ENCODE measurements around the gene CNKSR3.

The CNKSR3 gene

DNA sequence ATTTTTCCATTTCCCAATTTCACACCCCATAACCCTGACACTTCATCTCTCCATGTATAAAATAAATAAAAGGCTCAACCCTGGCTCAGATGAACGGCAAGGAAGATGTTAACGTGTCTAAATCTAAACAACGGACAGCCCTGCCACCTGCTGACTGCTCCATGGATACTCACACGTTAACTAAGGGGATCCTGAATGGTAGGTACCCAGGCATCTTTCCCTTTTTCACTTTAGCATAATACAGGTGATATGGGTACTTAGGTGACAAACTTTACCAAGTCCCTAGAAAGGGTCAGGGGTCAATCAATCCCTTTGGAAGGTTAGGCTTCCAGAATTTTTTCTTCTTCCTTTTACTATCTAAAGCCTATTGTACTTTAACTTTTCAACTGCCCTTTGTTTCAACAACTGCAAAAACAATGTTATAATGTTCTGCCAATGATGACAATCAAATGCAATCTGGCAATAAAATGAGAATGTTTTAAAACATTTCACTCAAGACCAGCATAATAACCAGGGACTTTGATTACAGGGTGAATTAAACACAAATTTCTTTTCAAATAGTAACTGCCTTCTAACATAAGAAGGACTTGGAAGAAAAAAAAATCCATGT lies 101.5 kb downstream of the CNKSR3 start:
- Histone ChIP-seq H3K4me3 (ENCODE audit: low read length) (no peak overlapping the region), H4K8ac (ENCODE audit: low read depth, low read length) (no peak overlapping the region), H3K27ac (ENCODE audit: low read depth, low read length) (no peak overlapping the region), H2AK5ac (ENCODE audit: low read length) (no peak overlapping the region), H3K9ac (ENCODE audit: low read length) (no peak overlapping the region), H3K79me2 (ENCODE audit: control insufficient read depth, insufficient read depth, low read length) (no peaks in the 10 kb centered on the region), H2BK15ac (replicated peaks; ENCODE audit: low read depth) (no peak overlapping the region), H3K27me3 (ENCODE audit: insufficient read depth, low read length, poor library complexity) (no peaks in the 10 kb centered on the region), H3K79me1 (ENCODE audit: low read length) (no peaks in the 10 kb centered on the region), H4K5ac (ENCODE audit: low read length) (no peak overlapping the region), H3K4me2 (ENCODE audit: low read length) (no peak overlapping the region), H3K18ac (ENCODE audit: low read length) (no peak overlapping the region), H3K36me3 (ENCODE audit: control insufficient read depth, insufficient read depth, low read length) (no peaks in the 10 kb centered on the region), H2BK120ac (ENCODE audit: low read depth, low read length) (no peak overlapping the region), H3K23ac (ENCODE audit: low read length) (no peak overlapping the region), H3K56ac (ENCODE audit: low read length) (no peak overlapping the region), H3K4ac (ENCODE audit: low read depth, low read length) (no peak overlapping the region), H3K4me1 (ENCODE audit: control insufficient read depth, low read depth, low read length) (no peaks in the 10 kb centered on the region), H2BK5ac (ENCODE audit: low read length) (no peak overlapping the region)
- no CpG with 5 or more reads among the region's 4 CpGs for WGBS (ENCODE audit: extremely low coverage, insufficient coverage, low lambda C conversion rate)
- DNase-seq = no peak

DNA sequence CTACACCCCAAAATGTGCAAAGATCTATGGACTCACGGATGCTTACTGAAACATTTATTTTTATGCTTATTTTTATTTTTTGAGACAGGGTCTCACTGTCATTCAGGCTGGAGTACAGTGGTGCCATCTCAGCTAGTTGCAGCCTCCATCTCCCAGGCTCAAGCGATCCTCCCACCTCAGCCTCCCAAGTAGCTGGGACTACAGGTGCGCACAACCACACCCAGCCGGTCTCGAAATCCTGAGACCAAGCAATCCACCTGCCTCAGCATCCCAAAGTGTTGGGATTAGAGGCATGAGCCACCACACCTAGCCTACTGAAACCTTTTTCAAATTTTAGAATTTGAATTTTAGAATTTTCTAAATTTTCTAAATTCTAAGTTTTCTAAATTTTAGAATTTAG lies 103.0 kb downstream of the CNKSR3 start:
- H3K4me3 ChIP-seq (ENCODE audit: low read length) = no peak overlapping the region
- WGBS (ENCODE audit: extremely low coverage, insufficient coverage, low lambda C conversion rate) = no CpG with 5 or more reads among the region's 5 CpGs
- no peak overlapping the region for H2BK120ac ChIP-seq (ENCODE audit: low read depth, low read length)
- H3K18ac ChIP-seq (ENCODE audit: low read length) = no peak overlapping the region
- no peak overlapping the region for H2BK5ac ChIP-seq (ENCODE audit: low read length)
- H3K4ac ChIP-seq (ENCODE audit: low read depth, low read length) = no peak overlapping the region
- no peak for DNase-seq
- H2BK15ac ChIP-seq (replicated peaks; ENCODE audit: low read depth) = no peak overlapping the region
- no peaks in the 10 kb centered on the region for H3K4me1 ChIP-seq (ENCODE audit: control insufficient read depth, low read depth, low read length)
- H4K8ac ChIP-seq (ENCODE audit: low read depth, low read length) = no peak overlapping the region
- no peaks in the 10 kb centered on the region for H3K36me3 ChIP-seq (ENCODE audit: control insufficient read depth, insufficient read depth, low read length)
- no peaks in the 10 kb centered on the region for H3K27me3 ChIP-seq (ENCODE audit: insufficient read depth, low read length, poor library complexity)
- H4K5ac ChIP-seq (ENCODE audit: low read length) = no peak overlapping the region
- H3K27ac ChIP-seq (ENCODE audit: low read depth, low read length) = no peak overlapping the region
- no peaks in the 10 kb centered on the region for H3K79me1 ChIP-seq (ENCODE audit: low read length)
- H3K79me2 ChIP-seq (ENCODE audit: control insufficient read depth, insufficient read depth, low read length) = no peaks in the 10 kb centered on the region
- H3K9ac ChIP-seq (ENCODE audit: low read length) = no peak overlapping the region
- no peak overlapping the region for H3K23ac ChIP-seq (ENCODE audit: low read length)
- no peak overlapping the region for H2AK5ac ChIP-seq (ENCODE audit: low read length)
- no peak overlapping the region for H3K4me2 ChIP-seq (ENCODE audit: low read length)
- no peak overlapping the region for H3K56ac ChIP-seq (ENCODE audit: low read length)

- Histone ChIP-seq H3K9ac (ENCODE audit: low read length) (no peak overlapping the region), H2BK120ac (ENCODE audit: low read depth, low read length) (no peak overlapping the region), H3K27ac (ENCODE audit: low read depth, low read length) (no peak overlapping the region), H3K56ac (ENCODE audit: low read length) (no peak overlapping the region), H3K4me1 (ENCODE audit: control insufficient read depth, low read depth, low read length) (no peaks in the 10 kb centered on the region), H3K18ac (ENCODE audit: low read length) (no peak overlapping the region), H2AK5ac (ENCODE audit: low read length) (no peak overlapping the region), H3K4ac (ENCODE audit: low read depth, low read length) (no peak overlapping the region), H3K27me3 (ENCODE audit: insufficient read depth, low read length, poor library complexity) (no peaks in the 10 kb centered on the region), H3K36me3 (ENCODE audit: control insufficient read depth, insufficient read depth, low read length) (no peaks in the 10 kb centered on the region), H3K79me1 (ENCODE audit: low read length) (no peaks in the 10 kb centered on the region), H4K5ac (ENCODE audit: low read length) (no peak overlapping the region), H3K4me3 (ENCODE audit: low read length) (no peak overlapping the region), H3K4me2 (ENCODE audit: low read length) (no peak overlapping the region), H4K8ac (ENCODE audit: low read depth, low read length) (no peak overlapping the region), H3K79me2 (ENCODE audit: control insufficient read depth, insufficient read depth, low read length) (no peaks in the 10 kb centered on the region), H3K23ac (ENCODE audit: low read length) (no peak overlapping the region), H2BK5ac (ENCODE audit: low read length) (no peak overlapping the region), H2BK15ac (replicated peaks; ENCODE audit: low read depth) (no peak overlapping the region)
- WGBS (ENCODE audit: extremely low coverage, insufficient coverage, low lambda C conversion rate) = no CpG with 5 or more reads among the region's 10 CpGs
- no peak for DNase-seq
These were observed 103.6 kb downstream of the CNKSR3 start for GRCh38 chr6:154406869-154407268.

GRCh38 chr6:154406301-154406700 lies 104.2 kb downstream of the CNKSR3 start:
- Histone ChIP-seq H4K8ac (ENCODE audit: low read depth, low read length) (no peak overlapping the region), H3K4ac (ENCODE audit: low read depth, low read length) (no peak overlapping the region), H3K79me2 (ENCODE audit: control insufficient read depth, insufficient read depth, low read length) (no peaks in the 10 kb centered on the region), H3K27ac (ENCODE audit: low read depth, low read length) (no peak overlapping the region), H2BK5ac (ENCODE audit: low read length) (no peak overlapping the region), H3K4me2 (ENCODE audit: low read length) (no peak overlapping the region), H4K5ac (ENCODE audit: low read length) (no peak overlapping the region), H3K4me3 (ENCODE audit: low read length) (no peak overlapping the region), H3K79me1 (ENCODE audit: low read length) (no peaks in the 10 kb centered on the region), H2BK15ac (replicated peaks; ENCODE audit: low read depth) (no peak overlapping the region), H2BK120ac (ENCODE audit: low read depth, low read length) (no peak overlapping the region), H3K36me3 (ENCODE audit: control insufficient read depth, insufficient read depth, low read length) (peaks cover 1% of the 10 kb centered on the region), H3K4me1 (ENCODE audit: control insufficient read depth, low read depth, low read length) (no peaks in the 10 kb centered on the region), H3K27me3 (ENCODE audit: insufficient read depth, low read length, poor library complexity) (no peaks in the 10 kb centered on the region), H3K23ac (ENCODE audit: low read length) (no peak overlapping the region), H3K56ac (ENCODE audit: low read length) (no peak overlapping the region), H3K18ac (ENCODE audit: low read length) (no peak overlapping the region), H3K9ac (ENCODE audit: low read length) (no peak overlapping the region), H2AK5ac (ENCODE audit: low read length) (no peak overlapping the region)
- DNase-seq = no peak
- WGBS (ENCODE audit: extremely low coverage, insufficient coverage, low lambda C conversion rate) = no CpG with 5 or more reads among the region's 20 CpGs

GRCh38 chr6:154404791-154405400 lies 105.6 kb downstream of the CNKSR3 start:
- Histone ChIP-seq H3K4me2 (ENCODE audit: low read length) (no peak overlapping the region), H4K8ac (ENCODE audit: low read depth, low read length) (no peak overlapping the region), H4K5ac (ENCODE audit: low read length) (no peak overlapping the region), H3K56ac (ENCODE audit: low read length) (no peak overlapping the region), H3K79me2 (ENCODE audit: control insufficient read depth, insufficient read depth, low read length) (no peaks in the 10 kb centered on the region), H3K4me3 (ENCODE audit: low read length) (no peak overlapping the region), H2BK5ac (ENCODE audit: low read length) (no peak overlapping the region), H2BK120ac (ENCODE audit: low read depth, low read length) (no peak overlapping the region), H3K36me3 (ENCODE audit: control insufficient read depth, insufficient read depth, low read length) (peaks cover 3% of the 10 kb centered on the region), H2BK15ac (replicated peaks; ENCODE audit: low read depth) (no peak overlapping the region), H3K18ac (ENCODE audit: low read length) (no peak overlapping the region), H3K27me3 (ENCODE audit: insufficient read depth, low read length, poor library complexity) (no peaks in the 10 kb centered on the region), H3K23ac (ENCODE audit: low read length) (no peak overlapping the region), H3K27ac (ENCODE audit: low read depth, low read length) (no peak overlapping the region), H3K4me1 (ENCODE audit: control insufficient read depth, low read depth, low read length) (no peaks in the 10 kb centered on the region), H3K4ac (ENCODE audit: low read depth, low read length) (no peak overlapping the region), H3K9ac (ENCODE audit: low read length) (no peak overlapping the region), H2AK5ac (ENCODE audit: low read length) (no peak overlapping the region), H3K79me1 (ENCODE audit: low read length) (no peaks in the 10 kb centered on the region)
- WGBS (ENCODE audit: extremely low coverage, insufficient coverage, low lambda C conversion rate) = no CpG with 5 or more reads among the region's 6 CpGs
- DNase-seq = no peak

DNA sequence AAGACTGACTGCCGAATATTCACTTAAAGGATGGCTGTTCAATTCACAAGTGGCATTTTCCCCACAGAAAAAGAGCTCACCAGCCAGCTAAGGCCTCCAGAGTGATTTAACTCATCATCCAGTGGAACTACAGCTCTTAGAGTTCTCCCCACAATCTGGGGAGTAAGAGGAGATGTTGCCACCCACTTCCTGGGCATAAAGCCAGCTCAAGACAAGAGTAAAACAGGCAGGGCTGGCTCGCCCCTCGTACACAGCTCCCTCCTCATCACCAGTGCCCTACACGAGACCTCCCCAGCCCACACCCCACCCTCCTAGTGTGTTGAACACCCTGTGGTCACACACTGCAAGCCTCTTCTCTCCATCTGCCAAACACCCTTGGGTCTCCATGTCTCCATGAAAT lies 106.7 kb downstream of the CNKSR3 start:
- no peaks in the 10 kb centered on the region for H3K27me3 ChIP-seq (ENCODE audit: insufficient read depth, low read length, poor library complexity)
- no peaks in the 10 kb centered on the region for H3K4me1 ChIP-seq (ENCODE audit: control insufficient read depth, low read depth, low read length)
- no peak overlapping the region for H2BK15ac ChIP-seq (replicated peaks; ENCODE audit: low read depth)
- WGBS (ENCODE audit: extremely low coverage, insufficient coverage, low lambda C conversion rate) = no CpG with 5 or more reads among the region's 4 CpGs
- no peak overlapping the region for H2BK5ac ChIP-seq (ENCODE audit: low read length)
- H4K8ac ChIP-seq (ENCODE audit: low read depth, low read length) = no peak overlapping the region
- no peak for DNase-seq
- no peak overlapping the region for H3K18ac ChIP-seq (ENCODE audit: low read length)
- no peak overlapping the region for H4K5ac ChIP-seq (ENCODE audit: low read length)
- peaks cover 3% of the 10 kb centered on the region for H3K36me3 ChIP-seq (ENCODE audit: control insufficient read depth, insufficient read depth, low read length)
- no peak overlapping the region for H2AK5ac ChIP-seq (ENCODE audit: low read length)
- no peak overlapping the region for H3K4ac ChIP-seq (ENCODE audit: low read depth, low read length)
- H3K4me3 ChIP-seq (ENCODE audit: low read length) = no peak overlapping the region
- no peaks in the 10 kb centered on the region for H3K79me1 ChIP-seq (ENCODE audit: low read length)
- H3K56ac ChIP-seq (ENCODE audit: low read length) = no peak overlapping the region
- no peak overlapping the region for H3K4me2 ChIP-seq (ENCODE audit: low read length)
- no peak overlapping the region for H3K27ac ChIP-seq (ENCODE audit: low read depth, low read length)
- H3K9ac ChIP-seq (ENCODE audit: low read length) = no peak overlapping the region
- H2BK120ac ChIP-seq (ENCODE audit: low read depth, low read length) = no peak overlapping the region
- H3K79me2 ChIP-seq (ENCODE audit: control insufficient read depth, insufficient read depth, low read length) = no peaks in the 10 kb centered on the region
- H3K23ac ChIP-seq (ENCODE audit: low read length) = no peak overlapping the region
